Measurements from ENCODE around the gene HYCC2.
A peak's percentile ranks its signal among the peaks of the same experiment; 100 is the strongest.
"Not testable (repeated sequence)": the region's sequence is repeated elsewhere in the genome, so short reads cannot be mapped to it uniquely, and the experiment has no call there.

Gene HYCC2

GRCh38 chr2:201038855-201039254, 32.6 kb downstream of the HYCC2 start:
- ChIA-PET CTCF (interaction anchor here (0.6 kb wide), 1 partner anchor 134 kb away, joined by 4 read pairs; no protein-coding TSS in a partner anchor), POLR2A (no interaction called here)
- H3K4me3 ChIP-seq (ENCODE audit: low read depth, low read length) = no peak overlapping the region
- H3K9me3 ChIP-seq (ENCODE audit: control insufficient read depth, insufficient read depth, low read depth, low read length) = no peaks in the 10 kb centered on the region
- no peaks in the 10 kb centered on the region for H3K36me3 ChIP-seq (ENCODE audit: control insufficient read depth in 2 of 2, insufficient read depth in 1 of 2, low read length in 2 of 2)
- TF ChIP-seq ZNF335 (tag by site-specific recombination; conservative IDR thresholded peaks at IDR 0.05) (no peak), ZNF248 (tag by site-specific recombination; IDR thresholded peaks at IDR 0.05) (no peak), ZNF184 (tag by site-specific recombination; IDR thresholded peaks at IDR 0.05) (no peak), ZNF19 (tag by site-specific recombination; IDR thresholded peaks at IDR 0.05; ENCODE audit: low read depth) (no peak), KLF1 (tag by site-specific recombination; IDR thresholded peaks at IDR 0.05) (no peak), ZNF549 (tag by site-specific recombination; IDR thresholded peaks at IDR 0.05) (no peak), KLF10 (tag by site-specific recombination; IDR thresholded peaks at IDR 0.05) (no peak), PRDM4 (tag by site-specific recombination; IDR thresholded peaks at IDR 0.05) (no peak), ZNF155 (tag by site-specific recombination; IDR thresholded peaks at IDR 0.05) (no peak)
- H3K4me1 ChIP-seq (ENCODE audit: control insufficient read depth, insufficient read depth, low read length) = peaks cover 6% of the 10 kb centered on the region; the same call in 1 of the 2 replicates
- no peak overlapping the region for H3K27ac ChIP-seq (ENCODE audit: extremely low read depth, low read depth, low read length)

- H3K36me3 ChIP-seq (ENCODE audit: control insufficient read depth in 2 of 2, insufficient read depth in 1 of 2, low read length in 2 of 2); CTCF ChIA-PET; POLR2A ChIA-PET; H3K9me3 ChIP-seq (ENCODE audit: control insufficient read depth, insufficient read depth, low read depth, low read length); H3K27ac ChIP-seq (ENCODE audit: extremely low read depth, low read depth, low read length); H3K4me3 ChIP-seq (ENCODE audit: low read depth, low read length); H3K4me1 ChIP-seq (ENCODE audit: control insufficient read depth, insufficient read depth, low read length): not testable (repeated sequence)
- peak; percentile 84 for TF ChIP-seq ZNF146 (tag by site-specific recombination; IDR thresholded peaks at IDR 0.05)
These were observed 33.1 kb downstream of the HYCC2 start for GRCh38 chr2:201038361-201038760.

GRCh38 chr2:201034355-201034754, 37.1 kb downstream of the HYCC2 start:
- POLR2A ChIA-PET; H3K27ac ChIP-seq (ENCODE audit: extremely low read depth, low read depth, low read length); H3K4me3 ChIP-seq (ENCODE audit: low read depth, low read length); CTCF ChIA-PET; H3K9me3 ChIP-seq (ENCODE audit: control insufficient read depth, insufficient read depth, low read depth, low read length); H3K36me3 ChIP-seq (ENCODE audit: control insufficient read depth in 2 of 2, insufficient read depth in 1 of 2, low read length in 2 of 2); H3K4me1 ChIP-seq (ENCODE audit: control insufficient read depth, insufficient read depth, low read length): not testable (repeated sequence)
- TF ChIP-seq ZNF529 (tag by site-specific recombination; IDR thresholded peaks at IDR 0.05; ENCODE audit: insufficient replicate concordance) = peak; percentile 62

- H3K4me1 ChIP-seq (ENCODE audit: control insufficient read depth, insufficient read depth, low read length) = no peaks in the 10 kb centered on the region
- H3K36me3 ChIP-seq (ENCODE audit: control insufficient read depth in 2 of 2, insufficient read depth in 1 of 2, low read length in 2 of 2) = peaks cover 0 to 20% of the 10 kb centered on the region in 2 experiments
- ChIA-PET CTCF (interaction anchor here (0.7 to 0.9 kb wide), 2 partner anchors 29 to 44 kb away, joined by 4 read pairs; no protein-coding TSS in a partner anchor), POLR2A (no interaction called here)
- no peaks in the 10 kb centered on the region for H3K9me3 ChIP-seq (ENCODE audit: control insufficient read depth, insufficient read depth, low read depth, low read length)
- no peak overlapping the region for H3K4me3 ChIP-seq (ENCODE audit: low read depth, low read length)
- TF ChIP-seq SP3 (tag by site-specific recombination; IDR thresholded peaks at IDR 0.05) (no peak), ZNF645 (tag by site-specific recombination; IDR thresholded peaks at IDR 0.05) (no peak), ZNF639 (tag by site-specific recombination; IDR thresholded peaks at IDR 0.05) (no peak), ZNF10 (tag by site-specific recombination; IDR thresholded peaks at IDR 0.05) (no peak), ZNF571 (tag by site-specific recombination; IDR thresholded peaks at IDR 0.05) (no peak)
- no peak overlapping the region for H3K27ac ChIP-seq (ENCODE audit: extremely low read depth, low read depth, low read length)
These were observed 47.0 kb downstream of the HYCC2 start for GRCh38 chr2:201024518-201024917.
